HL-60 (cell line): ENCODE data around the gene MKI67.

Experiments used
- CTCF ChIP-seq: IDR thresholded peaks from one replicate; pipeline ENCODE4 v1.5.1; 2011; ENCODE audit warnings: low read length, control low read depth, inconsistent platforms; ENCODE audit not compliant: insufficient read depth
- GABPA ChIP-seq: IDR thresholded peaks from 2 replicates; pipeline ENCODE4 v1.6.1; 2012; ENCODE audit warnings: low read depth
- POLR2AphosphoS5 ChIP-seq: IDR thresholded peaks from 2 replicates; pipeline ENCODE4 v1.6.1; 2012; ENCODE audit warnings: low read depth
- REST ChIP-seq: IDR thresholded peaks from 2 replicates; pipeline ENCODE4 v1.6.1; 2012; ENCODE audit warnings: low read depth; ENCODE audit not compliant: insufficient replicate concordance
- SPI1 ChIP-seq: IDR thresholded peaks from 2 replicates; pipeline ENCODE4 v1.6.1; 2012; ENCODE audit warnings: low read depth, mild to moderate bottlenecking, borderline replicate concordance

GRCh38 chr10:128160297-128160711 lies 34.1 kb upstream of the MKI67 start:
- TF ChIP-seq CTCF (no peak), POLR2AphosphoS5 (no peak), REST (no peak), SPI1 (no peak), GABPA (no peak)
